ENCODE measurements around the gene PTX4.

PTX4 gene

GRCh38 chr16:1488619-1489018 is at the start of gene PTX4:
Gene PTX4, minus strand, starts transcription at chr16:1488944. Its CDS starts 35 bp downstream, at chr16:1488909.
- no peak for DNase-seq (ENCODE audit: low spot score)

- no peak for DNase-seq (ENCODE audit: low spot score)
Observed at GRCh38 chr16:1537763-1538289, 49.1 kb upstream of the PTX4 start.

- no peak for DNase-seq (ENCODE audit: low spot score)
Observed at GRCh38 chr16:1537138-1537577, 48.4 kb upstream of the PTX4 start.

GRCh38 chr16:1536601-1537000 is 47.9 kb upstream of the PTX4 start:
- no peak for DNase-seq (ENCODE audit: low spot score)

- no peak for DNase-seq (ENCODE audit: low spot score)
Observed at GRCh38 chr16:1535391-1536291, 46.9 kb upstream of the PTX4 start.

- no peak for DNase-seq (ENCODE audit: low spot score)
Observed at GRCh38 chr16:1534021-1535020, 45.6 kb upstream of the PTX4 start.

GRCh38 chr16:1533443-1533951 is 44.8 kb upstream of the PTX4 start, which contains the start of gene TMEM204:
Gene TMEM204, plus strand, starts transcription at chr16:1533666. Its CDS starts 610 bp downstream, at chr16:1534276.
- no peak for DNase-seq (ENCODE audit: low spot score)

GRCh38 chr16:1532771-1533170 is 44.0 kb upstream of the PTX4 start:
- no peak for DNase-seq (ENCODE audit: low spot score)

GRCh38 chr16:1532081-1532760 is 43.5 kb upstream of the PTX4 start:
- DNase-seq (ENCODE audit: low spot score) = no peak

GRCh38 chr16:1531638-1531910 is 42.8 kb upstream of the PTX4 start:
- DNase-seq (ENCODE audit: low spot score) = no peak

- no peak for DNase-seq (ENCODE audit: low spot score)
Observed at GRCh38 chr16:1530883-1531637, 42.3 kb upstream of the PTX4 start.

- no peak for DNase-seq (ENCODE audit: low spot score)
Observed at GRCh38 chr16:1530349-1530882, 41.7 kb upstream of the PTX4 start.

- DNase-seq (ENCODE audit: low spot score) = no peak
Observed at GRCh38 chr16:1528921-1529537, 40.3 kb upstream of the PTX4 start.

- no peak for DNase-seq (ENCODE audit: low spot score)
Observed at GRCh38 chr16:1527836-1528811, 39.4 kb upstream of the PTX4 start.

GRCh38 chr16:1526608-1527555 is 38.1 kb upstream of the PTX4 start:
- no peak for DNase-seq (ENCODE audit: low spot score)

GRCh38 chr16:1525871-1526607 is 37.3 kb upstream of the PTX4 start:
- no peak for DNase-seq (ENCODE audit: low spot score)

- DNase-seq (ENCODE audit: low spot score) = no peak
Observed at GRCh38 chr16:1524366-1524765, 35.6 kb upstream of the PTX4 start.
